Smooth muscle cell (in vitro differentiated cells): ENCODE data around the gene SLC27A3. TPM values are rescaled to one million over a fixed set of nuclear protein-coding genes. Genes with fewer than 3 reads are reported as not detected.

Source experiments
- DNase-seq: peaks from one replicate; lab custom pipeline; 2025; ENCODE audit not compliant: unreplicated experiment; lab: John Stamatoyannopoulos, UW
- H2AFZ ChIP-seq: fragments of 200-600 bp; sonication (generic); 2 replicates; pipeline ENCODE4 v1.6.0; 2016; ENCODE audit warnings: antibody characterized with exemption, low read depth, mild to moderate bottlenecking
- H3F3A ChIP-seq: fragments of 200-600 bp; sonication (generic); 2 replicates; pipeline ENCODE4 v1.6.0; 2017; ENCODE audit warnings: antibody characterized with exemption, low read depth
- H3K27ac ChIP-seq: fragments of 200-600 bp; sonication (generic); 2 replicates; pipeline ENCODE4 v1.5.1; 2016; ENCODE audit warnings: low read depth, mild to moderate bottlenecking
- H3K27me3 ChIP-seq: fragments of 200-600 bp; sonication (generic); 2 replicates; pipeline ENCODE4 v1.6.1; 2016; ENCODE audit warnings: low read depth, mild to moderate bottlenecking
- H3K36me3 ChIP-seq: fragments of 200-600 bp; sonication (generic); 2 replicates; pipeline ENCODE4 v1.5.1; 2016; ENCODE audit warnings: low read depth
- H3K4me1 ChIP-seq: fragments of 200-600 bp; sonication (generic); 2 replicates; pipeline ENCODE4 v1.5.1; 2016; ENCODE audit warnings: low read depth
- H3K4me2 ChIP-seq: fragments of 200-600 bp; sonication (generic); 2 replicates; pipeline ENCODE4 v1.6.0; 2016; ENCODE audit warnings: mild to moderate bottlenecking
- H3K4me3 ChIP-seq: fragments of 200-600 bp; sonication (generic); 2 replicates; pipeline ENCODE4 v1.5.1; 2016; ENCODE audit warnings: mild to moderate bottlenecking
- H3K79me2 ChIP-seq: fragments of 200-600 bp; sonication (generic); 2 replicates; pipeline ENCODE4 v1.6.0; 2016; ENCODE audit warnings: low read depth, mild to moderate bottlenecking
- H3K9ac ChIP-seq: fragments of 200-600 bp; sonication (generic); 2 replicates; pipeline ENCODE4 v1.6.0; 2016; ENCODE audit warnings: low read depth
- H3K9me3 ChIP-seq: fragments of 200-600 bp; sonication (generic); replicated peaks from 2 replicates; pipeline ENCODE4 v1.5.1; 2016; ENCODE audit warnings: low read depth
- H4K20me1 ChIP-seq: fragments of 200-600 bp; sonication (generic); 2 replicates; pipeline ENCODE4 v1.6.0; 2016; ENCODE audit warnings: low read depth
- WGBS: methylation state at CpG from one replicate; pipeline ENCODE4 v1.1.7; 2016; ENCODE audit warnings: low lambda C conversion rate; 5-methylcytosine and 5-hydroxymethylcytosine counted together
- polyA plus RNA-seq: library from polyadenylated mRNA; unstranded; fragments of >200 nt; fragmentation: Nextera tagmentation; extraction: Ambion mirVana; gene quantifications from 2 replicates; pipeline ENCODE4 v1.2.1, GENCODE V29; 2016
- total RNA-seq: library from RNA; depleted of rRNA; stranded (reverse); fragments of >200 nt; gene quantifications from 2 replicates; pipeline ENCODE4 v1.2.3, GENCODE V29; 2014
- TF ChIP-seq, protein P1 (sequence below): fragments of 200-600 bp; sonication (generic); IDR thresholded peaks from 2 replicates; pipeline ENCODE4 v1.5.1; 2017; ENCODE audit warnings: borderline replicate concordance, mild to moderate bottlenecking, antibody characterized with exemption; ENCODE audit not compliant: insufficient read depth, poor library complexity, severe bottlenecking

SLC27A3 gene
- total and polyA plus RNA-seq, 2 experiments from 2014 or later, result 21.3 to 41.0 TPM

DNA sequence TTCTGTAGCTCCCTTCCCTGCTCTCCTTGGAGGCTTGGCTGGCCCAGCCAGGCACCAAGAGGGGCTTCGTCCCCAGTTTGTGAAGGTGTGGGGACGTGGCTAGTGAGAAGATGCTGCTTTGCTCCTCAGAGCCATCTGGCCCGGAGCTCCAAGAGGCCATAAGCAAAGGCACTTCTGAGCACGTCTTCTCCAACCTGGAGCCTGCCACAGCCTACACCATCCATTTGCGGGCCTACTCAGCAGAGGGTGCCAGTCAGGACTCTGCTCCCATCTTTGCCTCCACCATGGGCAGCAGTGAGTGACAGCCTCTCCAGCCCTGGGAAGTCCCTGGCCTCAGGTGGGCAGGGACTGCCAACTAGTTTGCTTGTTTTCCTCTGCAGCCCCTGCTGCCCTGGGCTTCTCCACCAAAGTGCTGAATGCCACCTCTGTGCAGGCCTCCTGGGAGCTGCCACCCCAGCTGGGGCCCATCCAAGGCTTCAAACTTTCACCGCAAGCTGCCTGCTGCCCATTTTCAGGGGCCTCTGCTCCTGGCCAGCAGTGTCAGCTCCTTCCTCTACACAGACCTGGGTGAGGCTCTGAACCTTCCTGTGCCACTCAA, 25.9 kb downstream of the SLC27A3 start:
- Histone ChIP-seq H3K27ac (no peak overlapping the region), H3K4me3 (no peak overlapping the region), H3K4me2 (no peak overlapping the region), H4K20me1 (no peaks in the 10 kb centered on the region), H3F3A (no peaks in the 10 kb centered on the region), H2AFZ (no peak overlapping the region), H3K9me3 (no peaks in the 10 kb centered on the region), H3K79me2 (no peaks in the 10 kb centered on the region), H3K4me1 (no peaks in the 10 kb centered on the region), H3K36me3 (no peaks in the 10 kb centered on the region), H3K9ac (no peak overlapping the region), H3K27me3 (no peaks in the 10 kb centered on the region)
- TF ChIP-seq, protein P1, sequence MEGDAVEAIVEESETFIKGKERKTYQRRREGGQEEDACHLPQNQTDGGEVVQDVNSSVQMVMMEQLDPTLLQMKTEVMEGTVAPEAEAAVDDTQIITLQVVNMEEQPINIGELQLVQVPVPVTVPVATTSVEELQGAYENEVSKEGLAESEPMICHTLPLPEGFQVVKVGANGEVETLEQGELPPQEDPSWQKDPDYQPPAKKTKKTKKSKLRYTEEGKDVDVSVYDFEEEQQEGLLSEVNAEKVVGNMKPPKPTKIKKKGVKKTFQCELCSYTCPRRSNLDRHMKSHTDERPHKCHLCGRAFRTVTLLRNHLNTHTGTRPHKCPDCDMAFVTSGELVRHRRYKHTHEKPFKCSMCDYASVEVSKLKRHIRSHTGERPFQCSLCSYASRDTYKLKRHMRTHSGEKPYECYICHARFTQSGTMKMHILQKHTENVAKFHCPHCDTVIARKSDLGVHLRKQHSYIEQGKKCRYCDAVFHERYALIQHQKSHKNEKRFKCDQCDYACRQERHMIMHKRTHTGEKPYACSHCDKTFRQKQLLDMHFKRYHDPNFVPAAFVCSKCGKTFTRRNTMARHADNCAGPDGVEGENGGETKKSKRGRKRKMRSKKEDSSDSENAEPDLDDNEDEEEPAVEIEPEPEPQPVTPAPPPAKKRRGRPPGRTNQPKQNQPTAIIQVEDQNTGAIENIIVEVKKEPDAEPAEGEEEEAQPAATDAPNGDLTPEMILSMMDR, result no peak
- WGBS, result 98% methylated on average over 6 of the region's 6 CpGs
- DNase-seq, result no peak

GRCh38 chr1:153801786-153802697, 26.8 kb downstream of the SLC27A3 start:
- Histone ChIP-seq H3F3A (no peaks in the 10 kb centered on the region), H3K27ac (no peak overlapping the region), H3K9ac (no peak overlapping the region), H3K27me3 (no peaks in the 10 kb centered on the region), H2AFZ (no peak overlapping the region), H3K79me2 (no peaks in the 10 kb centered on the region), H4K20me1 (no peaks in the 10 kb centered on the region), H3K4me1 (no peaks in the 10 kb centered on the region), H3K36me3 (no peaks in the 10 kb centered on the region), H3K4me2 (no peak overlapping the region), H3K9me3 (no peaks in the 10 kb centered on the region), H3K4me3 (no peak overlapping the region)
- TF ChIP-seq, protein P1, result no peak
- no peak for DNase-seq
- 97% methylated on average over 7 of the region's 7 CpGs for WGBS

DNA sequence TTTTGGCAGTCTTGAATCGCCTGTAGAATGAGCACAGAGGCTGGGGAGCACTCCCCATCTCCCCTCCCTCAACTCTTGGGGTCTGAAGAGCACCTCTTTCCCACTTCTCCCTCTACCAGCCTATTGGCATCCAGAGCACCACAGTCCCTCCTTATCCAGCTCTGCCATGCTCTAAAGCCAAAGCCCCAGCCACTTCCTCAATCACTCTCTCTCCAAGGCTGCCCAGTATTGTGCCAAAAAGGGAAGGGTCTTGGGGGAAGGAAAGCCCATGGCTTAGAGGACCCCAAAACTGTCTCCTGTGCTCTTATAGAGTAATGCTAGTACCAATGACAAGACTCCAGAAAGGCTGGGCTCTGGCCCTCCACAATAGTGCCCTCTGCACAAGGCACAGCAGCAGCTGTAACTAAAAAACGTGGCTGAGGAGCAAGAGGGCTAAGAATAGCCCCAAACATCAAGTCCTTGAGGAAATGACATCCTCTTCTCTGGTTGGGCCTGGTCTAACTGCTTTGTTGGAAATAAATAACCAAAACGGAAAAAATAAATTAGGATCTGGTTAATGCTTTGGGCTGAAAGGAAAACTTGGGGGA, 28.4 kb downstream of the SLC27A3 start:
- no peaks in the 10 kb centered on the region for H3K36me3 ChIP-seq
- no peaks in the 10 kb centered on the region for H3K27me3 ChIP-seq
- no peaks in the 10 kb centered on the region for H4K20me1 ChIP-seq
- no peak overlapping the region for H3K9ac ChIP-seq
- no peaks in the 10 kb centered on the region for H3K79me2 ChIP-seq
- no peak overlapping the region for H2AFZ ChIP-seq
- H3K4me2 ChIP-seq, result no peak overlapping the region
- H3F3A ChIP-seq, result no peaks in the 10 kb centered on the region
- no peaks in the 10 kb centered on the region for H3K4me1 ChIP-seq
- H3K4me3 ChIP-seq, result no peak overlapping the region
- TF ChIP-seq, protein P1, result no peak
- no peak for DNase-seq
- 91% methylated on average over 3 of the region's 3 CpGs for WGBS
- H3K9me3 ChIP-seq, result no peaks in the 10 kb centered on the region
- no peak overlapping the region for H3K27ac ChIP-seq
